Measurements from ENCODE around the gene CFAP53. TPM values are rescaled to one million over a fixed set of nuclear protein-coding genes. Genes with fewer than 3 reads are reported as not detected.

Gene CFAP53
- polyA plus RNA-seq, 2 of the 4 experiments (the other 2 are of a cell fraction): 0.54 to 0.66 TPM

- Histone ChIP-seq H3K4me1 (peaks cover 9% of the 10 kb centered on the region; the same call in 2 of the 3 replicates), H3K27ac (no peak overlapping the region), H3K4me3 (no peak overlapping the region), H3K4me2 (no peak overlapping the region), H3K9me3 (no peaks in the 10 kb centered on the region)
- ATAC-seq: no peak
- CTCF ChIA-PET: no interaction called here
- 67% methylated on average over 7 of the region's 7 CpGs for WGBS (ENCODE audit: missing lambda C conversion rate)
- no peak for DNase-seq (ENCODE audit: low read depth in 1 of 2, low spot score in 1 of 2)
- no peak for FAIRE-seq
- POLR2A ChIA-PET: interaction anchor here (0.6 kb wide), 1 partner anchor 13 kb away, joined by 3 read pairs; no protein-coding TSS in a partner anchor
- no peak for TF ChIP-seq GATA3 (IDR thresholded peaks at IDR 0.05; ENCODE audit: borderline replicate concordance)
Observed at GRCh38 chr18:50312296-50313030, 46.2 kb upstream of the CFAP53 start.

- Histone ChIP-seq H3K4me1 (peaks cover 9% of the 10 kb centered on the region; the same call in 2 of the 3 replicates), H3K9me3 (no peaks in the 10 kb centered on the region), H3K4me3 (no peak overlapping the region), H3K27ac (no peak overlapping the region), H3K4me2 (no peak overlapping the region)
- CTCF ChIA-PET: interaction anchor here (1.3 kb wide), 1 partner anchor 46 kb away, joined by 5 read pairs; no protein-coding TSS in a partner anchor
- no peak for FAIRE-seq
- no peak for ATAC-seq
- POLR2A ChIA-PET: interaction anchor here (0.6 kb wide), 1 partner anchor 14 kb away, joined by 3 read pairs; no protein-coding TSS in a partner anchor
- WGBS (ENCODE audit: missing lambda C conversion rate): 32% methylated on average over 3 of the region's 3 CpGs
- DNase-seq (ENCODE audit: low read depth in 1 of 2, low spot score in 1 of 2): no peak
- no peak for TF ChIP-seq NPAS2 (CRISPR knock-in tag; IDR thresholded peaks at IDR 0.05; ENCODE audit: borderline replicate concordance)
- no peak for TF ChIP-seq ZSCAN20 (CRISPR knock-in tag; IDR thresholded peaks at IDR 0.05)
- TF ChIP-seq TP53 (CRISPR knock-in tag; IDR thresholded peaks at IDR 0.05): no peak
- TF ChIP-seq PBX3 (IDR thresholded peaks at IDR 0.05): no peak
- TF ChIP-seq CBX8 (IDR thresholded peaks at IDR 0.05): no peak
- TF ChIP-seq E2F6 (IDR thresholded peaks at IDR 0.05; ENCODE audit: borderline replicate concordance, low read depth): no peak
- no peak for TF ChIP-seq MAZ (IDR thresholded peaks at IDR 0.05; ENCODE audit: borderline replicate concordance, low read depth, low read length)
- TF ChIP-seq, protein P1, sequence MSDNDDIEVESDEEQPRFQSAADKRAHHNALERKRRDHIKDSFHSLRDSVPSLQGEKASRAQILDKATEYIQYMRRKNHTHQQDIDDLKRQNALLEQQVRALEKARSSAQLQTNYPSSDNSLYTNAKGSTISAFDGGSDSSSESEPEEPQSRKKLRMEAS (IDR thresholded peaks at IDR 0.05): no peak
- TF ChIP-seq ZC3H11A (IDR thresholded peaks at IDR 0.05): no peak
- no peak for TF ChIP-seq USF2 (IDR thresholded peaks at IDR 0.05)
- no peak for TF ChIP-seq TFCP2L1 (CRISPR knock-in tag; IDR thresholded peaks at IDR 0.05)
- TF ChIP-seq BHLHE40 (IDR thresholded peaks at IDR 0.05; ENCODE audit: low read depth, low read length): no peak
- TF ChIP-seq POLR2AphosphoS2 (conservative IDR thresholded peaks at IDR 0.05; ENCODE audit: low read length): no peak
- TF ChIP-seq, protein P2, sequence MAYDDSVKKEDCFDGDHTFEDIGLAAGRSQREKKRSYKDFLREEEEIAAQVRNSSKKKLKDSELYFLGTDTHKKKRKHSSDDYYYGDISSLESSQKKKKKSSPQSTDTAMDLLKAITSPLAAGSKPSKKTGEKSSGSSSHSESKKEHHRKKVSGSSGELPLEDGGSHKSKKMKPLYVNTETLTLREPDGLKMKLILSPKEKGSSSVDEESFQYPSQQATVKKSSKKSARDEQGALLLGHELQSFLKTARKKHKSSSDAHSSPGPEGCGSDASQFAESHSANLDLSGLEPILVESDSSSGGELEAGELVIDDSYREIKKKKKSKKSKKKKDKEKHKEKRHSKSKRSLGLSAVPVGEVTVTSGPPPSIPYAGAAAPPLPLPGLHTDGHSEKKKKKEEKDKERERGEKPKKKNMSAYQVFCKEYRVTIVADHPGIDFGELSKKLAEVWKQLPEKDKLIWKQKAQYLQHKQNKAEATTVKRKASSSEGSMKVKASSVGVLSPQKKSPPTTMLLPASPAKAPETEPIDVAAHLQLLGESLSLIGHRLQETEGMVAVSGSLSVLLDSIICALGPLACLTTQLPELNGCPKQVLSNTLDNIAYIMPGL (CRISPR knock-in tag; IDR thresholded peaks at IDR 0.05; ENCODE audit: borderline replicate concordance): no peak
- no peak for TF ChIP-seq HOXA7 (CRISPR knock-in tag; IDR thresholded peaks at IDR 0.05)
- no peak for TF ChIP-seq SREBF2 (IDR thresholded peaks at IDR 0.05)
- no peak for TF ChIP-seq RNF2 (IDR thresholded peaks at IDR 0.05; ENCODE audit: borderline replicate concordance, low read depth)
Observed at GRCh38 chr18:50311650-50312049, 45.4 kb upstream of the CFAP53 start.

DNA sequence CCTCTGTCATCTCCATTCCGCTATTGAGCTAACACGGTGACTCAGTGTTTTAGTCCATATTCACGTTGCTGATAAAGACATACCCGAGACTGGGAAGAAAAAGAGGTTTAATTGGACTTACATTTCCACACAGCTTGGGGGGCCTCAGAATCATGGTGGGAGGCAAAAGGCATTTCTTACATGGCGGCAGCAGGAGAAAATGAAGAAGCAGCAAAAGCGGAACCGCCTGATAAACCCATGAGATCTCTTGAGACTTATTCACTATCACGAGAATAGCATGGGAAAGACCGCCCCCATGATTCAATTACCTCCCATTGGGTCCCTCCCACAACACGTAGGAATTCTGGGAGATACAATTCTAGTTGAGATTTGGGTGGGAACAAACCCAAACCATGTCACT is 43.8 kb upstream of the CFAP53 start:
- Histone ChIP-seq H3K27ac (no peak overlapping the region), H3K4me3 (no peak overlapping the region), H3K4me1 (peaks cover 9% of the 10 kb centered on the region; the same call in 2 of the 3 replicates), H3K9me3 (peaks cover 3% of the 10 kb centered on the region; the same call in 2 of the 3 replicates), H3K4me2 (no peak overlapping the region)
- FAIRE-seq (no peak), DNase-seq (ENCODE audit: low read depth in 1 of 2, low spot score in 1 of 2) (no peak), ATAC-seq (no peak)
- POLR2A ChIA-PET: no interaction called here
- 77% methylated on average over 10 of the region's 10 CpGs for WGBS (ENCODE audit: missing lambda C conversion rate)
- CTCF ChIA-PET: interaction anchor here (1.1 kb wide), 2 partner anchors 24 to 41 kb away, joined by 3 read pairs; no protein-coding TSS in a partner anchor
- TF ChIP-seq ZSCAN20 (CRISPR knock-in tag; IDR thresholded peaks at IDR 0.05) (no peak), CHD4 (IDR thresholded peaks at IDR 0.05; ENCODE audit: borderline replicate concordance) (no peak), NFE2L2 (conservative IDR thresholded peaks at IDR 0.05; ENCODE audit: low read length) (no peak), SREBF2 (IDR thresholded peaks at IDR 0.05) (no peak), REST (IDR thresholded peaks at IDR 0.05) (no peak)
- TF ChIP-seq, protein P3, sequence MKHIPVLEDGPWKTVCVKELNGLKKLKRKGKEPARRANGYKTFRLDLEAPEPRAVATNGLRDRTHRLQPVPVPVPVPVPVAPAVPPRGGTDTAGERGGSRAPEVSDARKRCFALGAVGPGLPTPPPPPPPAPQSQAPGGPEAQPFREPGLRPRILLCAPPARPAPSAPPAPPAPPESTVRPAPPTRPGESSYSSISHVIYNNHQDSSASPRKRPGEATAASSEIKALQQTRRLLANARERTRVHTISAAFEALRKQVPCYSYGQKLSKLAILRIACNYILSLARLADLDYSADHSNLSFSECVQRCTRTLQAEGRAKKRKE (CRISPR knock-in tag; IDR thresholded peaks at IDR 0.05; ENCODE audit: low read depth): no peak
- TF ChIP-seq, protein P1 (IDR thresholded peaks at IDR 0.05): no peak
